G401 (cell line): ENCODE results near the gene PANK2. TPM values are rescaled to one million over a fixed set of nuclear protein-coding genes. Genes with fewer than 3 reads are reported as not detected.
"Not testable (repeated sequence)": the region's sequence is repeated elsewhere in the genome, so short reads cannot be mapped to it uniquely, and the experiment has no call there.

ENCODE experiments used
- DNase-seq: peaks from one replicate; pipeline ENCODE4 v3.0.0-alpha.2; 2015; ENCODE audit warnings: low spot score
- in situ Hi-C: cut with HindIII; loops from 2 replicates; pipeline ENCODE4 v1.10.0; 2016; ENCODE audit warnings: low sequenced_read_pairs, mixed read lengths
- total RNA-seq: library from RNA; depleted of rRNA; stranded (reverse); fragments of >200 nt; shearing (Covaris generic); gene quantifications from 2 replicates; pipeline ENCODE4 v1.2.3, GENCODE V29; 2014

PANK2 gene
- total RNA-seq, 1 experiment from 2014 or later = 65.2 TPM

GRCh38 chr20:3896853-3897583 is 7.8 kb downstream of the PANK2 start:
- in situ Hi-C loops = no loop called here
- no peak for DNase-seq

DNA sequence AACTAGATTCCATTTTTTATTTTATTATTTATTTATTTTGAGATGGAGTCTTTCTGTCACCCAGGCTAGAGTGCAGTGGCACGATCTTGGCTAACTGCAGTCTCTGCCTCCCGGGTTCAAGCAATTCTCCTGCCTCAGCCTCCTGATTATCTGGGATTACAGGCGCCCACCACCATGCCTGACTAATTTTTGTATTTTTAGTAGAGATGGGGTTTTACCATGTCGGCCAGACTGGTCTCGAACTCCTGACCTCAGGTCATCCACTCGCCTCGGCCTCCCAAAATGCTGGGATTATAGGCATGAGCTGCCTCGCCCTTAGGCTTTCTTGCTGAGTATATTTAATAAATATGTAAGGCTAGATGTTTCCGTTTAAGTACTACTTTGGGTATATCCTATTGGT is 9.0 kb downstream of the PANK2 start:
- in situ Hi-C loops, DNase-seq: not testable (repeated sequence)

DNA sequence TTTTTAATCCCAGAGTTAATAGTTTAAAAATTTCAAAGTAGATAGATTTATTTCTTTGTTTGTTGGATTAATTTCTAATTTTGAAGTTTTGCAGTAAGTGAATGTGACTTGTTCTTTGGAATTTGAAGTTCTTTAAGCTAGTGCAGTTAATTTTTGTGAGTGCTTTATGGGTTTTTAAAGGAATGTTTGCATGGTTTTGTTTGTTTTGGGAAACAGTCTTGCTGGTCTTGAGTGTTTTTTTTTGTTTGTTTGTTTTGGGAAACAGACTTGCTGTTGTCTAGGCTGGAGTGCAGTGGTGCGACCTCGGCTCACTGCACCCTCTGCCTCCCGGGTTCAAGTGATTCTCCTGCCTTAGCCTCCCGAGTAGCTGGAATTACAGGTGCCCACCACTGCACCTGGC is 9.5 kb downstream of the PANK2 start:
- in situ Hi-C loops = no loop called here
- no peak for DNase-seq

GRCh38 chr20:3900187-3900604 is 11.0 kb downstream of the PANK2 start:
- in situ Hi-C loops = no loop called here
- no peak for DNase-seq

GRCh38 chr20:3901028-3901705 is 12.0 kb downstream of the PANK2 start:
- in situ Hi-C loops = no loop called here

GRCh38 chr20:3901706-3902440 is 12.7 kb downstream of the PANK2 start:
- in situ Hi-C loops = no loop called here

More at GRCh38 chr20:3901028-3901705, 12.0 kb downstream of the PANK2 start:
- no peak for DNase-seq

DNA sequence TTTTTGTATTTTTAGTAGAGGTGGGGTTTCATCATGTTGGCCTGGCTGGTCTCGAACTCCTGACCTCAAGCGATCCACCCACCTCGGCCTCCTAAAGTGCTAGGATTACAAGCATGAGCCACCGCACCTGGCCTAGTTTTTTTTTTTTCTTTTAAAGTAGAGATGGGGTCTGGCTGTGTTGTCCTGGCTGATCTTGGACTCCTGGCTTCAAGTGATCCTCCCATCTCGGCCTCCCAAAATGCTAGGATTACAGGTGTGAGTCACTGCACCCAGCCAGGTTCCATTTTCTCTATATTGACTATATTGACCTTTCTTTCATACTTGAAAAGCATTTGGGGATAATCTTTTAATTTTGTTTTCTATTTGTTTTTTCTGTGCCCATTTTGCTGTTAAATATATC is 13.3 kb downstream of the PANK2 start:
- in situ Hi-C loops = no loop called here
- DNase-seq = no peak

More at GRCh38 chr20:3901706-3902440, 12.7 kb downstream of the PANK2 start:
- DNase-seq = no peak

- in situ Hi-C loops = no loop called here
- DNase-seq = no peak
These were observed 15.0 kb downstream of the PANK2 start for GRCh38 chr20:3904224-3904623.

- DNase-seq = no peak
- in situ Hi-C loops = no loop called here
These were observed 15.7 kb downstream of the PANK2 start for GRCh38 chr20:3904857-3905256.

- DNase-seq, in situ Hi-C loops: not testable (repeated sequence)
These were observed 17.8 kb downstream of the PANK2 start for GRCh38 chr20:3906744-3907721.

DNA sequence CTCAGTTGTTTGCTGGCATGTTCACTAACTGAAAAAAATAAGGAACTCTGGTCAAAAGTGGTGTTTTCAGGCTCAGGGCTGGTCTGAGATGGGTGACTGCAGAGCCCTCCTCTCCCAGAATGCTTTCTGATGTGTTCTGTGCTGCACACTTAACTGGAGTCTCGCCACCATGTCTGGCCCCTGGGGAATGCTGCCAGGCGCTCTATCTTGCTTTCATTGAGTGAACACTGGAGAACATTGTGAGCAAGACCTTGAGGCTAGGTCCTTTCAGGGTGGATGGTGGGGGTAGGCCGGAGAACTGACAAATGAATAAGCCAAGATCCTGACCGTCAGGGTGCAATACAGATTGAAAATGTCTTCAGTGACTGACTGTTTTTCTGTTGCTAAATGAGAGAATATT is 19.5 kb downstream of the PANK2 start:
- in situ Hi-C loops = no loop called here
- no peak for DNase-seq

DNA sequence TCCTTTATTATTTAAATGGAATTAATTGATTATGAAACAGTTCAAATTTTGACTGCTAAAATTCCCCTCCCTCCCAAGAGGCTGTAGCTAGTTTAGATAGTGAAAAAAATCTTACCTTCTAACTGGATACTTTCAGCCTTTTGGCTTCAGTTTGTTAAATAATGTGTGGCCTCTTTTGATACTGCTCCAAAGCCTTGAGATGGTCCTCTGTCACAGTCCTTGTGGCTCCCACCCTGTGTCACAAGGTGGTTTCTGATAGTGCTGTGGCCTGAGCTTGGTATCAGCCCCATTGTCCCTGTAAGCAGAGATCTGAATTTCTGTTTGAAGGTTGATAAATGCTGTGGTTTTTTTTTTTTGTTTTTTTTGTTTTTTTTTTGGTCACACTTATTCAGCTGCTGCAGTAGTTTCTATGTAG is 20.8 kb downstream of the PANK2 start:
- no peak for DNase-seq
- in situ Hi-C loops = no loop called here

GRCh38 chr20:3910853-3911252 is 21.7 kb downstream of the PANK2 start:
- in situ Hi-C loops = no loop called here
- DNase-seq = no peak

- no peak for DNase-seq
- in situ Hi-C loops = no loop called here
These were observed 22.8 kb downstream of the PANK2 start for GRCh38 chr20:3911956-3912355.

DNA sequence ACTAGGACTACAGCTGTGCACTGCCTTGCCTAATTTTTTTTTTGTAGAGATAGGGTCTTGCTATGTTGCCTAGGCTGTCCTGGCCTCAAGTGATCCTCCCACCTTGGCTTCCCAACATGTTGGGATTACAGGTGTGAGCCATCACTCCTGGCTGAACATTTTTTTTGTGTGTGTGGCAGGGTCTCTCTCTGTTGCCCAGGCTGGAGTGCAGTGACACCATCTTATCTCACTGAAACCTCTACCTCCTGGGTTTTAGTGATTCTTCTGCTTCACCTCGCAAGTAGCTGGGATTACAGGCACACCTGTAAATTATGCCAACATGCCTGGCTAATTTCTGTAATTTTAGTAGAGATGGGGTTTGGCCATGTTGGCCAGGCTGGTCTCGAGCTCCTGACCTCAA is 25.3 kb downstream of the PANK2 start:
- no peak for DNase-seq
- in situ Hi-C loops = no loop called here

DNA sequence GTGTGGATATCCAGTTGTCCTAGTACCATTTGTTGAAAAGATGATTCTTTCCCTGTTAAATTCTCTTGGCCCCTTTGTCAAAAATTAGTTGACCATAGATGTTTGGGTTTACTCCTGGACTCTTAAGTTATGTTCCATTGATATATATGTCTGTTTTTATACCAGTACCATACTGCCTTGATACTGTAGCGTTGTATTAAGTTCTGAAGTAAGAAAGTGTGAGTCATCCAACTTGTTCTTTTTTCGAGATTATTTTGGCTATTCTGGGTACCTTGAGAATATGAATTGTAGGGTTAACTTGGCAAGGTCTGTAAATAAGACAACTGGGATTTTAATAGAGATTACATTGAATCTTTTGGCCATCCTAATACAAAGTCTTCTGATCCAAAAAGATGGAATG is 26.5 kb downstream of the PANK2 start:
- DNase-seq = no peak
- in situ Hi-C loops = no loop called here

GRCh38 chr20:3916364-3916763 is 27.2 kb downstream of the PANK2 start:
- in situ Hi-C loops = no loop called here
- DNase-seq = no peak

GRCh38 chr20:3919352-3919751 is 30.2 kb downstream of the PANK2 start:
- DNase-seq = no peak
- in situ Hi-C loops = no loop called here
